ENCODE measurements around the gene BBS4. TPM values are rescaled to one million over a fixed set of nuclear protein-coding genes. Genes with fewer than 3 reads are reported as not detected.
"Not testable (repeated sequence)": the region's sequence is repeated elsewhere in the genome, so short reads cannot be mapped to it uniquely, and the experiment has no call there.

Gene BBS4
- total RNA-seq, 2 donors from 2014 or later = 26.7 to 63.8 TPM

DNA sequence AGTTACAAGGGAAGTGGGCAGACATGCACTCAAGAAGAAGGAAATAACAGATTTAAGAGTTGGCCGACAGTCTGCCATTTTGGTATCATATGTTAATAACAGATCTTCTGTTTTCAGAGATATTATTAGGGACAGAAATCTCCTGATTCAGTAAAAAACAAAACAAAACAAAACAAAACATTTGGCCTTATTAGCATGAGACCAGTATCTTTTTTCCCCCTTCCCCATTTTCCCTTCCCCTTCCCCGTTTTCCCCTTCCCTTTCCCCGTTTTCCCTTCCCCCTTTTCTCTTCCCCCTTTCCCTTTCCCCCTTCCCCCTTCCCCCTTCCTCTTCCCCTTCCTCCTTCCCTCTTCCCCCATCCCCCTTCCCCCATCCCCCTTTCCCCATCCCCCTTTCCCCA is 39.4 kb downstream of the BBS4 start:
- Histone ChIP-seq H3K4me1 (replicated peaks) (no peaks in the 10 kb centered on the region), H3K27ac (no peak overlapping the region), H3K9me3 (no peaks in the 10 kb centered on the region), H3K4me3 (no peak overlapping the region), H3K27me3 (replicated peaks; ENCODE audit: insufficient read depth) (no peaks in the 10 kb centered on the region), H3K36me3 (no peaks in the 10 kb centered on the region)
- TF ChIP-seq POLR2A (IDR thresholded peaks at IDR 0.05) (no peak), CTCF (IDR thresholded peaks at IDR 0.05) (no peak), POLR2AphosphoS5 (IDR thresholded peaks at IDR 0.05) (no peak)
- WGBS = 85% methylated on average over 3 of the region's 3 CpGs
- intact Hi-C loops (cut with DNase I) = no loop called here
- DNase-seq (ENCODE audit: low spot score) = no peak

- H3K4me3 ChIP-seq; H3K27me3 ChIP-seq (replicated peaks; ENCODE audit: insufficient read depth); DNase-seq (ENCODE audit: low spot score); H3K36me3 ChIP-seq; H3K9me3 ChIP-seq; H3K27ac ChIP-seq; intact Hi-C loops (cut with DNase I); H3K4me1 ChIP-seq (replicated peaks): not testable (repeated sequence)
- 96% methylated on average over 6 of the region's 6 CpGs for WGBS
Observed at GRCh38 chr15:72725851-72726250, 39.8 kb downstream of the BBS4 start.

- Histone ChIP-seq H3K27me3 (replicated peaks; ENCODE audit: insufficient read depth) (no peaks in the 10 kb centered on the region), H3K9me3 (no peaks in the 10 kb centered on the region), H3K4me3 (no peak overlapping the region), H3K27ac (no peak overlapping the region), H3K36me3 (no peaks in the 10 kb centered on the region), H3K4me1 (replicated peaks) (no peaks in the 10 kb centered on the region)
- TF ChIP-seq POLR2AphosphoS5 (IDR thresholded peaks at IDR 0.05) (no peak), POLR2A (IDR thresholded peaks at IDR 0.05) (no peak), CTCF (IDR thresholded peaks at IDR 0.05) (no peak)
- intact Hi-C loops (cut with DNase I) = no loop called here
- DNase-seq (ENCODE audit: low spot score) = no peak
Observed at GRCh38 chr15:72727154-72727553, 41.1 kb downstream of the BBS4 start.

GRCh38 chr15:72728249-72728648 is 42.2 kb downstream of the BBS4 start:
- H3K4me1 ChIP-seq (replicated peaks); H3K27ac ChIP-seq; H3K4me3 ChIP-seq; H3K9me3 ChIP-seq; H3K36me3 ChIP-seq; DNase-seq (ENCODE audit: low spot score); intact Hi-C loops (cut with DNase I); H3K27me3 ChIP-seq (replicated peaks; ENCODE audit: insufficient read depth): not testable (repeated sequence)
- WGBS = 83% methylated on average over 1 of the region's 1 CpG

DNA sequence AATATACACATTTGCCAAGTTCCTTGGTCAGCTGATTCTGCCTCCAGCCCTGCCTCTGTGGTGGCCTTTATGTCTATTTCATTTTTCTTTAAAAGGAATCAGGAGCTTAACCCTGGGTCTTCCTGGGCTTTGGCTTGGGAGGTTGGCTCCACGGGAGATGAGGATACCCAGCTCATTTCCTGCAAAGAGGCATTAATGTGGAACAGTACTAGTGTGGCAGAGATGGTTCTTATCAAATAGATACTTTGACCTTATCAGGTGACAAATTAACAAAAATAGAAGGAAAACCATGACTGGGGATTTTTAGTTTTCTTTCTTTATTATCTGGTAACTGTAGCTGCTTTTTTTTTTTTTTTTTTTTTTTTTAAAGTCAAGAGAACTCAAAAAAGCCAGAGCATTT is 42.8 kb downstream of the BBS4 start:
- 93% methylated on average over 1 of the region's 1 CpG for WGBS
- Histone ChIP-seq H3K4me1 (replicated peaks) (no peaks in the 10 kb centered on the region), H3K27me3 (replicated peaks; ENCODE audit: insufficient read depth) (no peaks in the 10 kb centered on the region), H3K9me3 (no peaks in the 10 kb centered on the region), H3K4me3 (no peak overlapping the region), H3K36me3 (no peaks in the 10 kb centered on the region), H3K27ac (no peak overlapping the region)
- TF ChIP-seq POLR2AphosphoS5 (IDR thresholded peaks at IDR 0.05) (no peak), POLR2A (IDR thresholded peaks at IDR 0.05) (no peak), CTCF (IDR thresholded peaks at IDR 0.05) (no peak)
- DNase-seq (ENCODE audit: low spot score) = no peak
- intact Hi-C loops (cut with DNase I) = no loop called here

- DNase-seq (ENCODE audit: low spot score) = no peak
- Histone ChIP-seq H3K9me3 (no peaks in the 10 kb centered on the region), H3K4me3 (no peak overlapping the region), H3K36me3 (peaks cover 0 to 6% of the 10 kb centered on the region in 2 donors), H3K4me1 (replicated peaks) (no peaks in the 10 kb centered on the region), H3K27ac (no peak overlapping the region), H3K27me3 (replicated peaks; ENCODE audit: insufficient read depth) (no peaks in the 10 kb centered on the region)
- TF ChIP-seq CTCF (IDR thresholded peaks at IDR 0.05) (no peak), POLR2A (IDR thresholded peaks at IDR 0.05) (no peak), POLR2AphosphoS5 (IDR thresholded peaks at IDR 0.05) (no peak)
- intact Hi-C loops (cut with DNase I) = no loop called here
Observed at GRCh38 chr15:72732086-72732485, 46.1 kb downstream of the BBS4 start.
